ENCODE results near the gene HAO1.

The HAO1 gene

GRCh38 chr20:7908905-7909304, 31.4 kb downstream of the HAO1 start:
- no peak for DNase-seq (ENCODE audit: low spot score)
- no peak for TF ChIP-seq CTCF (IDR thresholded peaks at IDR 0.05; ENCODE audit: extremely low read depth, missing control alignments)

DNA sequence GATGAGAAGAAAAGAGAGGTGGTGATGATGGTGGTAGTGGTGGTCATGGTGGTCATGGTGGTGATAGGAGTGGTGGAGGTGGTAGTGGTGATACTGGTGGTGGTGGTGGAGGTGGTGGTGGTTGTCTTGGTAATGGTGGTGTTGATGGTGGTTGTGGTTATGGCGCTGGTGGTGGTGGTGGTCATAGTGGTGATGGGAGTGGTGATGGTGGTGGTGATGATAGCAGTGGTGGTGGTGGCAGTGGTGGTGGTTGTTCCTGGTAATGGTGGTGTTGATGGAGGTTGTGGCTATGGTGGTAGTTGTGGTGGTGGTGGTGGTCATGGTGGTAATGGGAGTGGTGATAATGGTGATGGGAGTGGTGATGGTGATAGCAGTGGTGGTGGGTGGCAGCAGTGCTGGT, 36.8 kb downstream of the HAO1 start:
- DNase-seq (ENCODE audit: low spot score) = no peak
- no peak for TF ChIP-seq CTCF (IDR thresholded peaks at IDR 0.05; ENCODE audit: extremely low read depth, missing control alignments)

- TF ChIP-seq CTCF (IDR thresholded peaks at IDR 0.05; ENCODE audit: extremely low read depth, missing control alignments) = no peak
- no peak for DNase-seq (ENCODE audit: low spot score)
Measured at GRCh38 chr20:7902879-7903278, 37.4 kb downstream of the HAO1 start.

DNA sequence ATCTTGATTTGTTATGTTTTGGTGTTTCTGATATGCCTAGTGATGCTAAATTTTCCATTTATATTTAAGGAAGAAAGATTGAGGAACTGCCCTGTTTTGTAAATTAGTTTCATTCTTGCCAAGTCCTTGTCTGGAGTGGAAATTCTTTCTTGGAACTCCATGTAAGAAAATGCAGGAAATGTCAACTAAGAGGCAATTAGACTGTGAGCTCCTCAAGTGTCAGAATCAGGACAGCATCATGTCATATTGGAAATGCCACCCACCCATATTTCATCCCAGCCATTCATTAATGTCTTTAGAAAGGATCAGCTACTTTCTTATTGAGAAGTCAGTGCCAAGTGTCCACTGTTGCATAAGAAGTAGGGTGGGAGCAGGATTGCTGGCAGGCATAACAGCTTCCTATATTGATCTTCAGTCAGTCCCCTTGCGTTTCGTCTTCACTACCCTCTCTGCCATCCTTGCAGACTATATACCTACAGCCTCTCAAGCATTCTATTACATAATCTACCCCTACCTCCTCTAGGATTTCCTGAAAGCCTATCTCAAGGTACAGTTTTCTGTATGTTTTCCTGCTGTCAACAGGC, 42.4 kb downstream of the HAO1 start:
- TF ChIP-seq CTCF (IDR thresholded peaks at IDR 0.05; ENCODE audit: extremely low read depth, missing control alignments) = no peak
- no peak for DNase-seq (ENCODE audit: low spot score)

- no peak for DNase-seq (ENCODE audit: low spot score)
- TF ChIP-seq CTCF (IDR thresholded peaks at IDR 0.05; ENCODE audit: extremely low read depth, missing control alignments) = no peak
Measured at GRCh38 chr20:7893014-7893730, 47.1 kb downstream of the HAO1 start.

DNA sequence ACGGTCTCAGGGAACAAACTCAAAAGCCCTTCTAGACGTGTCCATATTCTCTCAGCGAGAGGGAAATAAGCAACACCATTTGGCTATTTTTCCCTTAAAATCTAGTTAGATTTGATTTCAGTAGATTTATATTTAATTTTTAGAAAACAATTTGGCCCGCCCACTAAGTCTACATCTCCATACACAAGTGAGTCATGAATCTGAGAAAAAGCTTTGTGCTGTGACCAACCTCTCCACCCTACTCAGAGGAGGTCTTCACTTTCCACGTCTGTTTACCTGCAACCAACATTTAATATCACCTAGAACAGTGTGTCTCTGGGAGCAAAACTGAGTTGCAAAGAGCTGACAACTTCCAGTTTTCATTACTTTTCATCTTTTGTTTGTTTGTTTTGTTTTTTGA, 48.6 kb downstream of the HAO1 start:
- TF ChIP-seq CTCF (IDR thresholded peaks at IDR 0.05; ENCODE audit: extremely low read depth, missing control alignments) = no peak
- no peak for DNase-seq (ENCODE audit: low spot score)

DNA sequence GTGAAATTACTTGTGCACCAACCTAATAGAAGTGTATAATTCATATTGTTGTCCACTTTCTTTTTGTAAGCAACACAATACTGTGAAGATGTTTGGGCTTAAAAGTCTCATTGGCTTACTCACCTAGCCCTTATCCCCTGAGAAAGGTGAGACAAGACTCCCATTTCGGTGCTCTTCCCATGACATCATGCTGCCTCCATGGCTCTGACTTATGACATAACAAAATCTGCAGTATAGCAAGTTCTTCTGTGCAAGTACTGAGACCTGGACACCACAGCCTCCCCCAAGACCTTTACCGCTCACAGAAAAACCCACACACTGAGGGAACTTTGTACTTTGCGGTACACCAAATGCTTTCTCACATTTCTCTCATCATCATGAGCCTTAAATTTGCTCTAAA, 50.5 kb downstream of the HAO1 start:
- DNase-seq (ENCODE audit: low spot score) = no peak
- no peak for TF ChIP-seq CTCF (IDR thresholded peaks at IDR 0.05; ENCODE audit: extremely low read depth, missing control alignments)
